Loucy (cell line): ENCODE measurements around the gene PFKFB4.

Experiments
- H2AFZ ChIP-seq: fragments of 200-600 bp; sonication (generic); 2 replicates; pipeline ENCODE4 v1.6.0; 2016; ENCODE audit warnings: antibody characterized with exemption, mild to moderate bottlenecking, low read length, moderate library complexity
- H3F3A ChIP-seq: fragments of 200-600 bp; 2 replicates; pipeline ENCODE4 v1.6.0; 2016; ENCODE audit warnings: antibody characterized with exemption, low read depth, mild to moderate bottlenecking
- H3K27me3 ChIP-seq: fragments of 200-600 bp; sonication (generic); 2 replicates; pipeline ENCODE4 v1.6.1; 2014; ENCODE audit warnings: low read length, mild to moderate bottlenecking; ENCODE audit not compliant: insufficient read depth, poor library complexity, severe bottlenecking
- H3K36me3 ChIP-seq: fragments of 200-600 bp; sonication (generic); 2 replicates; pipeline ENCODE4 v1.6.1; 2016; ENCODE audit warnings: low read length; ENCODE audit not compliant: insufficient read depth
- H3K4me1 ChIP-seq: fragments of 200-600 bp; sonication (generic); 2 replicates; pipeline ENCODE4 v1.5.1; 2014; ENCODE audit warnings: low read length, mild to moderate bottlenecking; ENCODE audit not compliant: insufficient read depth, poor library complexity, severe bottlenecking
- H3K4me2 ChIP-seq: fragments of 200-600 bp; sonication (generic); 2 replicates; pipeline ENCODE4 v1.6.0; 2014; ENCODE audit warnings: antibody characterized with exemption, low read length, low read depth, mild to moderate bottlenecking; ENCODE audit not compliant: poor library complexity, severe bottlenecking
- H3K4me3 ChIP-seq: fragments of 200-600 bp; sonication (generic); 2 replicates; pipeline ENCODE4 v1.5.1; 2014; ENCODE audit warnings: low read length, mild to moderate bottlenecking, mixed read lengths; ENCODE audit not compliant: poor library complexity, severe bottlenecking
- H3K79me2 ChIP-seq: fragments of 200-600 bp; sonication (generic); 2 replicates; pipeline ENCODE4 v1.6.1; 2014; ENCODE audit warnings: low read length; ENCODE audit not compliant: insufficient read depth
- H3K9ac ChIP-seq: fragments of 200-600 bp; sonication (generic); 2 replicates; pipeline ENCODE4 v1.6.0; 2014; ENCODE audit warnings: mild to moderate bottlenecking, low read depth, low read length, moderate library complexity; ENCODE audit not compliant: poor library complexity, severe bottlenecking
- H3K9me2 ChIP-seq: fragments of 200-600 bp; sonication (generic); replicated peaks from 2 replicates; pipeline ENCODE4 v1.6.1; 2016; ENCODE audit warnings: low read depth, low read length, mixed read lengths
- H3K9me3 ChIP-seq: fragments of 200-600 bp; sonication (generic); 2 replicates; pipeline ENCODE4 v1.6.1; 2014; ENCODE audit warnings: mild to moderate bottlenecking, antibody characterized with exemption, low read length, low read depth; ENCODE audit not compliant: insufficient read depth
- H4K20me1 ChIP-seq: fragments of 200-600 bp; sonication (generic); 2 replicates; pipeline ENCODE4 v1.6.0; 2014; ENCODE audit warnings: antibody characterized with exemption, low read length, mild to moderate bottlenecking; ENCODE audit not compliant: insufficient read depth, poor library complexity, severe bottlenecking
- EZH2phosphoT487 ChIP-seq: fragments of 200-600 bp; IDR thresholded peaks from 2 replicates; pipeline ENCODE4 v1.6.1; 2018; ENCODE audit warnings: antibody characterized with exemption, mild to moderate bottlenecking, moderate library complexity, borderline replicate concordance
- TF ChIP-seq, protein P1 (sequence below): fragments of 200-600 bp; sonication (generic); conservative IDR thresholded peaks from 2 replicates; pipeline ENCODE4 v1.5.1; 2014; ENCODE audit warnings: mild to moderate bottlenecking, antibody characterized with exemption, low read length

PFKFB4 gene

DNA sequence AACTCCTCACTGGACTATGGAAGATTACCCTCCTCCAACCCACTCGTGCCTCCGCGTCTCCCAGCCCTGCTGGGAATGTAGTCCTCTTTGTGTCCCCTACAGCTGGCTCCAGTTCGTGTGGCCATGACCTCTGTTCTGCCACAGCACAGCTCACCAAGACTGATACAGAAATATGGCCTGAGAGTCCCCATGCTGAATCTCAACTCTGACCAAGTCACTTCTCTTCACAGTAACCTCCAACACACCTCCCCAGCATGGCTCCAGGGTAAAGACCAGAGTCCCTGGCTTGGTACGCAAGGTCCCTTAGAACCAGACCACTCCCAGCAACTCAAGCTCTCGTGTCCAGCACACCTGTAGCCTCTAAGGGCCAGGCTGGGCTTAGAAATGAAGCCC lies 40.8 kb upstream of the PFKFB4 start:
- Histone ChIP-seq H4K20me1 (no peaks in the 10 kb centered on the region), H3K4me3 (no peak overlapping the region), H3K9ac (no peak overlapping the region), H3K79me2 (no peaks in the 10 kb centered on the region), H3K4me2 (no peak overlapping the region), H3K27me3 (no peaks in the 10 kb centered on the region), H3K4me1 (no peaks in the 10 kb centered on the region), H3K9me2 (no peaks in the 10 kb centered on the region), H2AFZ (no peak overlapping the region), H3K9me3 (no peaks in the 10 kb centered on the region), H3K36me3 (peaks cover 41% of the 10 kb centered on the region; the same call in 1 of the 2 replicates), H3F3A (no peaks in the 10 kb centered on the region)
- TF ChIP-seq, protein P1, sequence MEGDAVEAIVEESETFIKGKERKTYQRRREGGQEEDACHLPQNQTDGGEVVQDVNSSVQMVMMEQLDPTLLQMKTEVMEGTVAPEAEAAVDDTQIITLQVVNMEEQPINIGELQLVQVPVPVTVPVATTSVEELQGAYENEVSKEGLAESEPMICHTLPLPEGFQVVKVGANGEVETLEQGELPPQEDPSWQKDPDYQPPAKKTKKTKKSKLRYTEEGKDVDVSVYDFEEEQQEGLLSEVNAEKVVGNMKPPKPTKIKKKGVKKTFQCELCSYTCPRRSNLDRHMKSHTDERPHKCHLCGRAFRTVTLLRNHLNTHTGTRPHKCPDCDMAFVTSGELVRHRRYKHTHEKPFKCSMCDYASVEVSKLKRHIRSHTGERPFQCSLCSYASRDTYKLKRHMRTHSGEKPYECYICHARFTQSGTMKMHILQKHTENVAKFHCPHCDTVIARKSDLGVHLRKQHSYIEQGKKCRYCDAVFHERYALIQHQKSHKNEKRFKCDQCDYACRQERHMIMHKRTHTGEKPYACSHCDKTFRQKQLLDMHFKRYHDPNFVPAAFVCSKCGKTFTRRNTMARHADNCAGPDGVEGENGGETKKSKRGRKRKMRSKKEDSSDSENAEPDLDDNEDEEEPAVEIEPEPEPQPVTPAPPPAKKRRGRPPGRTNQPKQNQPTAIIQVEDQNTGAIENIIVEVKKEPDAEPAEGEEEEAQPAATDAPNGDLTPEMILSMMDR, result no peak
- TF ChIP-seq EZH2phosphoT487, result no peak

DNA sequence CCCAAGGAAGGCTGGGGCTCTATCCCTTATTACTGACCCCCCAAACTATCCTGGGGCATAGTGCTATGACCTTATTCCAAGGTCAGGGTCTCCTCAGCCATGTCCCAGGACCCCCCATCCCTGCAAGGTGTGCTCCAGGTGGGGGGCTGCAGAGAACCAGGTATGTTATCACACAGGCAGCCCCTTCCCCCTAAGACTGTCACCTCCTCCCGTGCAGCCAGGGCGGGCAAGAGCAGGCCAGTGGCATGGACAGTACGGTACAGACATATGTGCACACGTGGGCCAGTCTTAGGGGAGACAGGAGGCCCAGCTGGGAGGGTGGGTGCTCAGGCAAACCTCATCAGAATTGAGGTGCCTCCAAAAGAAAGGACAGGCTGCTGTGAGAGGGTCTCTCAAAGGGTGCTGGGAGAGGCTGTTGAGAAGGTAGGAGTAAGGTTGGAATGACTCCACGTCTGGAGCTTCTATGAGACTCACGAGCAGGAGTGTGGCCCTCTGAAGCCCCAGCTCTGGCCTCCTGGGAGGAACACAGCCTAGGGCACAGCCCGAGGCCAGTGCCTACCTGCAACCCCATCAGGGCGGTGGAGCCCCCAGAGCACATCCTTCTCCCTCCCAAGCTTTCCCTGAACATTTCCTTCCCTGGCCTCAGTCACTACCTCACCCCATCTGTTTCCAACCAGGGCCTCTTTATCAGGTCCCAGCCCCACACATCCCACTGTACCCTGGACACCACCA lies 40.2 kb upstream of the PFKFB4 start:
- Histone ChIP-seq H3K9me3 (no peaks in the 10 kb centered on the region), H4K20me1 (no peaks in the 10 kb centered on the region), H3F3A (no peaks in the 10 kb centered on the region), H2AFZ (no peak overlapping the region), H3K9me2 (no peaks in the 10 kb centered on the region), H3K9ac (no peak overlapping the region), H3K4me3 (no peak overlapping the region), H3K4me2 (no peak overlapping the region), H3K27me3 (no peaks in the 10 kb centered on the region), H3K4me1 (no peaks in the 10 kb centered on the region), H3K36me3 (peaks cover 38% of the 10 kb centered on the region; the same call in 1 of the 2 replicates), H3K79me2 (no peaks in the 10 kb centered on the region)
- TF ChIP-seq, protein P1, result no peak
- no peak for TF ChIP-seq EZH2phosphoT487

DNA sequence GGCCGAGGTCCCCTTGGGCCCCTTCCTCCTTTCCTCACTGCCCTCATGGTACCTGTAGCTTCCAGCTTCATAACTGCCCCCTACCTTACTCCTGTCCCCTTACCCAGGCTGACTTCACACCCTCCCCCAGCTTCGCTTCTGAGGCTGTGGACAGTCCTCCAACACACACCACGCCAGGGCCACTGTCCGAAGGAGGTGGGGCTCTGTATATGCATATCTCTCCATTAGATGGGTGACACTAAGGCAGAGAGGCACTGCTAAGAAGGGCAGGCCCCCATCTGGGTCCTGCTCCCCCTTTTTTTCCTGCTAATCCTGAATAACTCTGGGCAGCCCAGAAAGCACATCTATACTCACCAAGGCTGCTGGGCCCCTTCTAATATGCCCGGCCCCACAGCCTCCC lies 39.6 kb upstream of the PFKFB4 start:
- Histone ChIP-seq H4K20me1 (no peaks in the 10 kb centered on the region), H3K36me3 (peaks cover 31% of the 10 kb centered on the region; the same call in 1 of the 2 replicates), H3K9ac (no peak overlapping the region), H3K4me3 (no peak overlapping the region), H3K4me2 (no peak overlapping the region), H3K79me2 (no peaks in the 10 kb centered on the region), H3K4me1 (no peaks in the 10 kb centered on the region), H3K9me2 (no peaks in the 10 kb centered on the region), H2AFZ (no peak overlapping the region), H3K9me3 (no peaks in the 10 kb centered on the region), H3F3A (no peaks in the 10 kb centered on the region), H3K27me3 (no peaks in the 10 kb centered on the region)
- TF ChIP-seq, protein P1, result no peak
- no peak for TF ChIP-seq EZH2phosphoT487
